ENCODE data around the gene EMC1.
"Not testable (repeated sequence)": the region's sequence is repeated elsewhere in the genome, so short reads cannot be mapped to it uniquely, and the experiment has no call there.

EMC1 gene

GRCh38 chr1:19260211-19261138 is 9.2 kb upstream of the EMC1 start:
- no peak for DNase-seq

DNA sequence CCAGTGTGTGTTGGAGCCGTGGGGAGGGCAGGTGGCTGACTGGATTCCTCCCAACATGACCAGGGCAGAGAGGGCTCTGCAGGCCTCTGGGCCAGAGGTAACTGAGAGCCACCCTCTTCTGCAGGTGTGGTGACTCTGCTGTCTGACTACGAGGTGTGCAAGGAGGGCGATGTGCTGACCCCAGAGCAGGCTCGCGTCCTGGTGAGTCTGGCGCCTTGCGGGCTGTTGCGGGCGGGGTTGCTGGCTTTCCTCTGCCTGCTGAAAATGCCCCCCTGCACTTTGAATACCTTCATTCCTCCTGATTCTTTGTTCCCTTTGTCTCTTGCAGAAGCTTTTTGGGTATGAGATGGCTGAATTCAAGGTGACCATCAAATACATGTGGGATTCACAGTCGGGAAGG is 7.0 kb upstream of the EMC1 start:
- no peak for DNase-seq

GRCh38 chr1:19257178-19257914 is 6.0 kb upstream of the EMC1 start:
- DNase-seq, result no peak

DNA sequence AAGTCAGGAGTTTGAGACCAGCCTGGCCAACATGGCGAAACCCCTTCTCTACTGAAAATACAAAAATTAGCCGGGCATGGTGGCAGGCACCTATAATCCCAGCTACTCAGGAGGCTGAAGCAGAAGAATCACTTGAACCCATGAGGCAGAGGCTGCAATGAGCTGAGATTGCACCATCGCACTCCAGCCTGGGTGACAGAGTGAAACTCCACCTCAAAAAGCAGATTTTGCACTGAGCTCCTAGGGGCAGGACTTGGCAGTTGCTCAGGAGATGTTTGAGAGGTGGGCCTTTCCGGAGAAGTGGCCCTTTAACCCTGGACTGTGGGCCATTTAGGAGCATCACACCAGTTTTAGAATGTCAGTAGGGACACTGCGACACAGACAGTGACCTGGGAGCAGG is 5.0 kb upstream of the EMC1 start:
- DNase-seq, result not testable (repeated sequence)

DNA sequence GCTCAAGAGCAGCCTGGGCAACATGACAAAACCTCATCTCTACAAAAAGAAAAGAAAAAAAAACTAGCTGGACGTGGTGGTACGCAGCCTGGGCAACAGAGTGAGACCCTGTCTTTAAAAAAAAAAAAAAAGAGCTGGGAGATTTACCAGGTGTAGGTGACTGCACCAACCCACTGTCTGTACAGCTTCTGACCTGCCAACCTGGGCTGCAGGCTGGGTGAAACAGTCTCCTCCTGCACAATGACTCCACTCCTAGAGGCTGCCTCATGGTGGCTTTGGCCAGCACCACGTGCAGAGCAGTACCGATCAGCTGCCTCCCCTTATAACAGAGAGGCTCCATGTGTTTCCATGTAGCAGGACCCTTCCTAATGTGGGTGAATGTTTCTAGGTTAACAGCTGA is 4.0 kb upstream of the EMC1 start:
- DNase-seq, result no peak

DNA sequence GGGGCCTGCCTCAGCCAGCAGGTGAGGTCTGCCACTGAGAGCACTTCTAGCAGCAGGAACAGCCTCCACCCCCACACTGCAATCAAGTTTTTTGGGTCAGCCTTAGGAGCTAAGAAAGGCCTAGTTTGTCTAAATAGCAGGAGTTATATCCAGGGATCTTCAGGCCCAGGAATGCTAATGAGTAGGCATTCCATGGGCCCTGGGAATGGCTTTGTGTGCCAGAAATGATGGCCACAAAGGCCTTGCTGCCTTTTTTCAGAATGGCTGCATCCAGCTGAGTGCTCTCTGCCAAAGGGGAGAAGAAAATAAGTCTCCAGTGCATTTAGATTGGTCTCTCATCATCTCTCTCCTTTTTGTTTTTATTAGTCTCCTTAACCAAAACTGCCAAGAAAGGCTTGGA is 3.1 kb upstream of the EMC1 start:
- no peak for DNase-seq

DNA sequence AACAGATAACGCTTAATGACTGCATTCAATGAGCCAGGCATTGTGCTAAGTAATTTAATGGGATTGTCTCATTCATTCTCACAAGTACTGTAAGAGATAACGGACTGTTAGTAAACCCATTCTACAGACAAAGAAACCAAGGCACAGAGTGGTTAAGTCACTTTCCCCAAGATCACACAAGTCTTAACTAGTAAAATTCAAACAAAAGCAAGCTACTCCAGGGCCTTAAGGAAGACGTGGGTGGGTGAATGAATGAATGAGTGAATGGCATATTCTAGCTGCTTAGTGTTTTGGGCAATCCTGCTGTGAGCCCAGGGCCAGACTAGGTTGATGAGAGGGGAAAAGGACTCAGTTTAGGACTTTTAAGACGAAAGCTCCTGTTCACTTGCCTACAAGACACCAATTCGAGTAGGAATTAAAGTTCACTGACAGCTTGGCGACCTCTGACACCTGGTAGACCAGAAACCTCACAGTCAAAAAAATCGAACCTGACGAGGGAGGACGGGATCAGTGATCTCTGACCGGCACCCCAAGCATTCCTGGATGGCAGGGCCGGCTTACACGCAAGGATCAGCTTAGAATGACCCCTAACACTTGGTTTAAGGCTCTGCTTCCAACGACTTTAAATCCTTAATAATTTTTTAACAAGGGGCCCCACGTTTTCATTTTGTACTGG is 557 bp downstream of the EMC1 start:
- no peak for DNase-seq

DNA sequence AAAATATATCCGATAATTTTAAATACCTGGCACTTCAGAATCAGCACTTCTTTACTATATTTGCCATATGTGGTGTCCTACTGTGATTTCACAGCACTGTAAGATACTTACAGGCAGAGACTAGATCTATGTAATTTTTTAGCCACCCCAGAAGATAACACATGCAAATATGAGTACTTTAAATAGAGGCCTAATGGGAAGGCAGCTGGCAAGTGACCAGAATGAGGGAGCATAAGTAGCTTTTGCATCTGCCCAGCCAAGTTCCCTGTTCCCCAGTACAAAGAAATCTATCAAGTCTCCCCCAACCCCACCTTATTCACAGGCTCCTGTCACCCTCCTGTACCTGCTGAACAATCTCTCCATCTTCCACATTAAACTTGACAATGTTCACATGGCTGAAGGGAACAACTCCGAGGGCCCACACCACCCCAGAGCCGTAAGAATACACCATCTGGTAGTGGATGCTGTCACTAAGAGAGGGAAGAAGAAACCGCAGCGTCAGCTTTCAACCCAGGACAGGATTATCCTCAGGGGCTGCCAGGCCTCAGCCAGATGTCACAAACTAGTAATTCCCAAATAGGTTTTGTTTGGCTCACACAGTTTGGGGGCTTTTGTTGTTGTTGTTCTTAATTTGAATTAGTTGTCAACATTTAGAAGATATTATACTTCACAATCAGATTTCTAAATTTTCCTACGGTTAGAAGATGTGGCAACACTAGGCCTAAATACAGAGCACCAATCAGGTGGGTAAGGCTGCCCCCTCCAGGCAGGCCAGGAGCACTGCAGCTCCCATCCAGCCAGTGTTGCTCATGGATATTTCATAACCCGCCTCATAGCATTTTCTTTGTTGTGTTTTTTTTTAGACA is 10.4 kb downstream of the EMC1 start:
- DNase-seq, result no peak

GRCh38 chr1:19239876-19240275 is 11.4 kb downstream of the EMC1 start:
- DNase-seq, result no peak

DNA sequence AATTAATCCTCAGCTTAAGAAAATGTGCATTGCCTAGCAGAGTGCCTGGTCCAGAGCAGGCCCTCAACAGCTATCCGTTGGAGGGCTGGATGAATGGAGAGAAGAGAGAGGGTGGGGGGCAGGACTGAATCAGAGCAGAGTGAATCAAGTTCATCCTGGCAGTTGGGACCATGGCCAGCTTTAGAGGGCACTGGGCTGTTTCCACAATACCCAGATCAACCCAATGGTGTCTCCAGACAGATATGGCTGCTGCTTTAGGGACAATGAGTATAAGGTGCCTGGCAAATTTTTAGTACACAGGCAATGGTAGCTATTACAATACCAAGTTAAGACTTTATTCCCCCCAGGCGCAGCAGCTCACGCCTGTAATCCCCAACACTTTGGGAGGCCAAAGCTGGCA is 17.1 kb downstream of the EMC1 start:
- no peak for DNase-seq

DNA sequence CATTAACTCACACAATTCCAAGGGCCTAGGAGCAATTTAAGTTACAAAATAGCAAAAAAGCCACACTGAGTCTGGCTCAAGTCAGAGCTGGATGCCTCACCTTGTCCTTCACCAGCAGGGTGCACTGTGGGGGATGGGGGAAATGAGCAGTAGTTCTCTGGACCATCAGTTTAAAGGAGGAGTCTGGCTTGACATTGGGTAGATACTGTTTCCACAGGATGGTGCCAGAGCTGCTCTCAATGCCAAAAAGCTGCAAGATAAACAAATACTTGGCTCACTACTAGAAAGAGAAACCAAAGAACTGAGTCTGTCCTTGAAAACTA is 18.8 kb downstream of the EMC1 start:
- no peak for DNase-seq

GRCh38 chr1:19231736-19232523 is 19.4 kb downstream of the EMC1 start:
- not testable (repeated sequence) for DNase-seq

DNA sequence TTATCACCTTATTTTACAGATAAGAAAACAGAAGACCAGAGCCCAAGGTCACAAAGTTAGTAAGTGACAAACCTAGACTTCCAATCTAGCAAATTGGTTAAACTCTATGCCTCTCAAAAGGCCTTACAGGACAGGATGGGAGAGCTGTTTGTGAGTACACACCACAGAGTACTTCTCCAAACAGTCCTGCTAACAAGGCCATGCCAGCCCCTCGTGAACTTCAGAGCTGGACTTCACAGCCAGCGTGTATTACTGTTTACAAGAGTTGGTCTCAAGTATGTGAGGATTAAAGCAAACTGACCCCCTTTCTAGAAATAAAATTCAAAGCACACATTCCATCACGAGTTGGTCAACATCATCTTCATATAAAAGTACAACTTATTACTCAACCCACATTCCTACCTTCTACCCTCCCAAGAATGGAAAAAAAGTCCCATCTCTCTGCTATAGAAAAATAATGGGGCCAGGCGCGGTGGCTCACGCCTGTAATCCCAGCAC is 21.4 kb downstream of the EMC1 start:
- no peak for DNase-seq

DNA sequence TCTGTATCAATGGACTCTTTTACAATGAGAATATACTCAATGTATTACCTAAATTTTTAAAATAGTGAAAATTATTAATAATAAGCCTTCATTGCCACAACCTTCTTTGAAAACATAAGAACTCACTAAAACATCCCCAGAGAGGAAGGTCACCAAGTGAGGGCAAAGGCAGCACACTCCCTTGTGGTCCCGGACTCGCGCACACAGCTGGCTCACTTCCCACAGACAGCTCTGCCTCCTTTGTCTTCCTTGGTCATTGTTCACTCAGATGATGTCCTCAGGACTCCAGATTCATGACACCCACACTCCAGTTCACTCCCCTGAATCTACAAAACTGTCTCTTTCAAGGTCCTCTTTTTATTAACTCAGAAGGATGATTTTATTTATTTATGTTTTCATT is 22.1 kb downstream of the EMC1 start:
- no peak for DNase-seq

DNA sequence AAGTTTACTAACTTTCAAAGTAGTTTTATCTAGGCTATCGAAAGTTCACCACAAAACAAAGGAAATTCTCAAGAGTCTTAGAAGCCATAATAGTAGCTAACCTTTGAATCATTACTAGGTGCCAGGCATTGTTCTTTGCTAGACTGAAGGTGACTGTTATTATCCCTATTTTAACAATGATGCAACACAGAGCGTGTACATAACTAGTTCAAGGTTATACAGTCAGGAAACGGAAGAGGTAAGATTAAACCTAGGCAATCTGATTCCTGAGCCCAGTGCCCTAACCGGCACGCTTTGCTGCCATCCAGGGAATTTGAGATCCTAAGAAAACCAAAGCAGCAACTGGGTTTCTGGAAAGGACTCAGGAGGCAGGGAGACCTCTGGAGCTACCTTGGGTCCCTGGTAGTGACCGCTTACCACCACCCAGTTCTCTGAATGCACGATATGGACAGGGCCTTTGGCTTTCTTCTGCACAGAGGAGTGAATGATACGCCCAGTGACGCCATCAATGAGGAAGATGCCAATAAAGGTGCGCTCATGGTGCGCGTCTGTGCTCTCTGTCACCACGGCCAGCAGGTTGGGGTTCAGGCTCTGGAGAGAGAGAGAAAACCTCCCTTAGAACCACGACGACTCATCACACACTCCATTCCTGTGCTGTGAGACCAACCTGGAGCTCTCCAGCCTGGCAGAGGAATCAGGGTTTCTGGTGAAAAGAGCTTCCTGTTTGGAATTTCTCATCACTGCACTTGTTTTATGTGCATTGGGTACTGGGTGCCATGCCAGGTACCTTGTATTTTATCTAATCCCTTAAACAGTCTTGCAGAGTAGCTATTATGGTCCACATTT is 28.1 kb downstream of the EMC1 start:
- no peak for DNase-seq

- no peak for DNase-seq
Measured at GRCh38 chr1:19222573-19222972, 28.8 kb downstream of the EMC1 start.

DNA sequence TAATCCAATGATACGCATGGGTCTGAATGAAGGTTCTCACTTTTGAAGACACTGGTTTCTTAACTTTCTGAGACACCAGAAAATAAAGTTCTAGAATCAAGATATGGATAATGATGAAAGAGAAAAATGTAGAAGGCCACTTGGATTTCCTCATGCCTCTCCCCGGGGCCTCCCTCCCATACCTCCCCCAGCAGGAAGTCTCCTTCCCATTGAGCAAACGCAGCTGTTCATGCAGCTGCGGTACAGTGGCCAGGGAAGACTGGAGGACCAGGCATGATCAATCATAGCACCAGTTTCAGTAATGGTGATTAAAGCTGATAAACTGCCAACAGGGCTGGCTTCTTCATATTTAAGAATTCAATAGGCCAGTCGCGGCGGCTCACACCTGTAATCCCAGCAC is 30.3 kb downstream of the EMC1 start:
- DNase-seq, result no peak

DNA sequence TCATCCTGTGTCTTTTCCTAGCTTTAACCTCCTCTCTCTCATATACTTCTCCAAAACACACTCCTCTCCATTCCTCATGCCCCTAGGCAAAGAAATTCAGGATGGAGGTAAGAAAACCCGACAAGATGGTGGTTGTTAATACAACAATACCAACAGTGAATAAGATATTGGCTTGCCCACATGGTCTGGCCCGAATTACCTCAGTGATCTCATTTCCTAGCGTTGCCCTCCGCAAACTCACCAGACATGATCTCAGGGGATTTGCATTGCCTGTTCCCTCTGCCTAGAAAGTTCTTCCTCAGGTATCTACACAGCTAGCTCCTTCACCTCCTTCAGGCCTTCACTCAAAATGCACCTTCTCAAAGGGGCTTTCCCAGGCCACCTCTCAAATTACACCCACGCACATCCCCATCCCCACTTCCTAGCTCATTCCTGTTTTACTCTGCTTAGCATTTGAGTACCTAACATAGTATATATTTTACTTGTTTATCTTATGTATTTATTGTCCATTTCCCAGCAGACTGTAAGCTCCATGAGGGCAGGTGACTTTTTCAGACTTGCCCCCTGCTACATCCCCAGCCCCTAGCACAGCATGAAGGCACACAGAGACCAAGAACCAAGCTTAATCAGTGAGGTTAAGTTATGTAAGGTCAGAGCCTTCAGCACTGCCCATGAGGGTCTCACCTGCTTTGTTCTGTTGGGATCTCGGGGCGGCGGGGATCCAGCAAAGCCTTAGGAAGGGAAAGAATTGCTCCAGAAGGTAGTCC is 31.1 kb downstream of the EMC1 start:
- no peak for DNase-seq

GRCh38 chr1:19219451-19219850 is 31.9 kb downstream of the EMC1 start:
- DNase-seq, result no peak

DNA sequence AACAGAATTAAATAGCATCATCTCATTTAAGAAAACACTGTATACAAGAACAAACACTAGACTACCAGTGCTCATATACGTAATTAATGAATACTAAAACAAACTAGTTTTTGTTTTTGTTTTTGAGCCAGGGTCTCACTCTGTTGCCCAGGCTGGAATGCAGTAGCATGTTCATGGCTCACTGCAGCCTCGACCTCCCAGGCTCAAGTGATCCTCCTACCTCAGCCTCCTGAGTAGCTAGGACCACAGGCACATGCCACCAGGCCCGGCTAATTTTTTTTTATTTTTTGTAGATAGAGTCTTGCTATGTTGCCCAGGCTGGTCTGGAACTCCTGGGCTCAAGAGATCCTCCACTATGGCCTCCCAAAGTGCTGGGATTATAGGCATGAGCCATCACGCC is 34.7 kb downstream of the EMC1 start:
- DNase-seq, result not testable (repeated sequence)

Measured in NCI-H1436 (cell line).